VCaP (cell line): ENCODE measurements around the gene RIOK2.
"Not testable (repeated sequence)": the region's sequence is repeated elsewhere in the genome, so short reads cannot be mapped to it uniquely, and the experiment has no call there.

Source experiments
- H3K27ac ChIP-seq: fragments of 450-650 bp; 2 replicates; pipeline ENCODE4 v1.5.1; 2017
- TF ChIP-seq, protein P1 (sequence below): fragments of 450-650 bp; conservative IDR thresholded peaks from 2 replicates; pipeline ENCODE4 v1.5.1; 2017; ENCODE audit warnings: mild to moderate bottlenecking, moderate library complexity

Gene RIOK2

DNA sequence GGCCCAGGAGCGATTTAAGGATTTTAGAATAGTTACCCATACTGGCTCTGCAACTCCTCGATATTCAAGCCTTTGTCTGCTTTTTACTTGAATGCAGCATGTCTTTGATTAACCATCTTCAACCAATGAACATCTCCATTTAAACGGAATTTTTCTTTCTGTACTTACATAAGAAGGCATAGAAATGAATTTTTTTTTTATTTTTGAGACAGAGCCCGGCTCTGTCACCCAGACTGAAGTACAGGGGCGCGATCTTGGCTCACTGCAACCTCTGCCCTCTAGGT, 825 bp upstream of the RIOK2 start:
- TF ChIP-seq, protein P1, sequence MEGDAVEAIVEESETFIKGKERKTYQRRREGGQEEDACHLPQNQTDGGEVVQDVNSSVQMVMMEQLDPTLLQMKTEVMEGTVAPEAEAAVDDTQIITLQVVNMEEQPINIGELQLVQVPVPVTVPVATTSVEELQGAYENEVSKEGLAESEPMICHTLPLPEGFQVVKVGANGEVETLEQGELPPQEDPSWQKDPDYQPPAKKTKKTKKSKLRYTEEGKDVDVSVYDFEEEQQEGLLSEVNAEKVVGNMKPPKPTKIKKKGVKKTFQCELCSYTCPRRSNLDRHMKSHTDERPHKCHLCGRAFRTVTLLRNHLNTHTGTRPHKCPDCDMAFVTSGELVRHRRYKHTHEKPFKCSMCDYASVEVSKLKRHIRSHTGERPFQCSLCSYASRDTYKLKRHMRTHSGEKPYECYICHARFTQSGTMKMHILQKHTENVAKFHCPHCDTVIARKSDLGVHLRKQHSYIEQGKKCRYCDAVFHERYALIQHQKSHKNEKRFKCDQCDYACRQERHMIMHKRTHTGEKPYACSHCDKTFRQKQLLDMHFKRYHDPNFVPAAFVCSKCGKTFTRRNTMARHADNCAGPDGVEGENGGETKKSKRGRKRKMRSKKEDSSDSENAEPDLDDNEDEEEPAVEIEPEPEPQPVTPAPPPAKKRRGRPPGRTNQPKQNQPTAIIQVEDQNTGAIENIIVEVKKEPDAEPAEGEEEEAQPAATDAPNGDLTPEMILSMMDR: no peak
- H3K27ac ChIP-seq: peak overlapping the region; percentile 98

DNA sequence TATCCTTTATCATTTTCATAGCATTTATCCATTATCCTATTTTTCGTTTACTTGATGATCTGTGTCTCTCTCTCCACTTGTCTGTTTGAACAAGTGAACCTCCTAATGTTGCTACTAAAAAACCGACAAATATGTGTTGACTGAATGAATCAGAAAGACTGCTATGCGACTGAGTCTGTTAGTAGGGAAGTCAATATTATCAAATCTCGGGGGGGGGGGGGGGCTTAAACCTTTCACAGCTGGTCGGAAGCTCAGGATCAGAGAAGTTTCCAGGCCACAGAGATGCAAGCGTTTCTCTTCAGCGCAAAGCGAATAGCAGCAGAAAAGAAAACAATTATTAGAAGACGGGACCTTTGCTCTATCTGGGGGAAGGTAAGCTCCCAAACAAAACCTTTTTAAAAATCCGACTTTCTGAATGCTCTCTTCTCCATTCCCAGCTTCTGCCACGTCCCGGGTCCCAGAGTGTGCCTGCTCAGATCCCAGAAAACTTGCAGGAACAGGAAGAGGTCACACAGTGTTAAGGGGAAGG, 412 bp downstream of the RIOK2 start:
- TF ChIP-seq, protein P1: no peak
- H3K27ac ChIP-seq: peak overlapping the region; percentile 98

DNA sequence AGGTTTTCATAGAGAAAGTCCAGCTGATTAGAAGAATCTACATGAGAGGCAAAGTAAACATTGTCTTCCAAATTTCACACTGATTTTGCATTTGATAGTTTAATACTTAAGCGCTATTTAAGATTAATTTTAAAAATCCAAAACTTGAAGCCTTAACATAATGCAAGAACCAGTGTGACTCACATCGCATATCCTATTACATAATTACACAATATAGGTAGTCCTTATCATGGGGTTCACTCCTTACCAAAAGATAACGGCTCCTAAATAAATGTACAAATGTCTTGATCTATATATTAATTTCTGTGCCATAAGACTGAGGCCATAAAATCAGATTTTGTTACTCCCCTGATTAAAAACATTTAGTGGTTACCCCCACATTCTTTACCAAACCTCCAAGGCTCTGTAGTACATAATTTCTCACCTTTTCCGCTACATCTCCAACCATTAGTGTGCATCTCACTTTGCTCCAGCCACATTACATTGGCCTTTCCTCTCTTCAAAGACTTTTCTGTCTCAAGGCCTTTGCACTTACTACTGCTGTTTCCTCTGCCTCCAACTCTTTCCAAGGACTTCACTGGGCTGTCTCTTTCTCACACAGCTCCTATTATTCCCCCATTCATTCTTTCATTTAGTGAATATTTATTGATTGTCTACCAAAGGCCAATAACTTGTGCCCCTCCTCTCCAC, 1.0 kb downstream of the RIOK2 start:
- TF ChIP-seq, protein P1: no peak
- peak overlapping the region; percentile 98 for H3K27ac ChIP-seq

DNA sequence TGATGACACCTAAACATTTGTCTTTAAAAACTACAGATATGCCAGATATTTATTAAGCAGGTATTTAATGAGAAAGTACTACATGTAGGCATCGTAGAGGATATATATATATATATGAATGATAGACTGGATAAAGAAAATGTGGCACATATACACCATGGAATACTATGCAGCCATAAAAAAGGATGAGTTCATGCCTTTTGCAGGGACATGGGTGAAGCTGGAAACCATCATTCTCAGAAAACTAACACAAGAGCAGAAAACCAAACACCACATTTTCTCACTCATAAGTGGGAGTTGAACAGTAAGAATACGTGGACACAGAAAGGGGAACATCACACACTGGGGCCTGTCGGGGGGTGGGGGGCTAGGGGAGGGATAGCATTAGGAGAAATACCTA, 3.6 kb downstream of the RIOK2 start:
- not testable (repeated sequence) for H3K27ac ChIP-seq

DNA sequence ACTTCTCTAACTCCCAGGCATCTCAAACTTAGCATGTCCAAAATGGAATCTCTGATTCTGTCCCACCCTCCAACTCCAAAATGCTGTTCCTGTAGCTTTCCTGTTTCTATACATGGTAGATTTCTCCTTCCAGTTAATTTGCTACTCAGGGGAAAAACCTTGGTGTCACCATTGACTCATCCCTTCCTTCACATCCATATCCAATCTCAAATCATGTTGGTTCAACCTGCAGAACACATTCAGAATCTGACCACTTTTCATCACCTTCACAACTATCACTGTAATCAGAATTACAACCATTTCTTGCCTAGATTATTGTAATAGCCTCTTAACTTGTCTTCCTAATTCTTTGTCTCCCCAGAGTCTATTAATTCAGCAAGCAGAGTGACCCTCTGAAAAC, 10.8 kb downstream of the RIOK2 start:
- TF ChIP-seq, protein P1: no peak
- H3K27ac ChIP-seq: no peak overlapping the region

DNA sequence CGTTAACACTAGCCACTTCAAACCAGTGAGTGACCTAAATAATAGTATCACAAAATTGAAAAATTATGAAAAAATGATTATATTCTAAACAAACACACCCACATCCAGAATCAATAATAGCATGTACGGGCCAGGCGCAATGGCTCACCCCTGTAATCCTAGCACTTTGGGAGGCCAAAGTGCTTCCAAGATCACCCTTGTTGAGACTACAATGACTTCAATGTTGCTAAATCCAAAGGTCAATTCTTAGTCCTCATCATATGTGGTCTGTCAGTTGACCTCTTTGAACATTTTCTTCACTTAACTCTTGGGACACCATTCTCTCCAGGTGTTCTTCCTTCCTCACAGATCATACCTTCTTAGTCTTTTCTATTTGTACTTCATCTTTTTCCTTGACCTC, 11.3 kb downstream of the RIOK2 start:
- TF ChIP-seq, protein P1: no peak
- H3K27ac ChIP-seq: no peak overlapping the region

DNA sequence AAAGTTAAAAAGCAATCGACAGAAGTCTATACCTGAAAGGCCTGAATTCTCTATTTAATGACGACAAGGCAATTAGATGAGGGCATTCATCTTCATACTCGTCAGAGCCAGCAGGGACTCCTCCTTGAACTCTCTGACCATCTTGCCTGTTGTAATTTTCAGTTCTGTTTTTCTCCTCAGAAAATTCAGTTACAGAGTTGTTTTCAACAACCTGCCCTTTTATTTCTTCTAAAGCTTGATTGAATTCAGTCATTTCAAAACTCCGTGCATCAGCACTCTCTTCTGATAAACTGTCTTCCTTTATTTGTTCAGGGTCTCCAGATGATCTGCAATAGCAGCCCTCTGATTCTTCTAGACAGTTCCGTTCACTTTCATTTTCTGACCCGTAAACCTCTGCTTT, 15.6 kb downstream of the RIOK2 start:
- no peak overlapping the region for H3K27ac ChIP-seq
- TF ChIP-seq, protein P1: no peak

DNA sequence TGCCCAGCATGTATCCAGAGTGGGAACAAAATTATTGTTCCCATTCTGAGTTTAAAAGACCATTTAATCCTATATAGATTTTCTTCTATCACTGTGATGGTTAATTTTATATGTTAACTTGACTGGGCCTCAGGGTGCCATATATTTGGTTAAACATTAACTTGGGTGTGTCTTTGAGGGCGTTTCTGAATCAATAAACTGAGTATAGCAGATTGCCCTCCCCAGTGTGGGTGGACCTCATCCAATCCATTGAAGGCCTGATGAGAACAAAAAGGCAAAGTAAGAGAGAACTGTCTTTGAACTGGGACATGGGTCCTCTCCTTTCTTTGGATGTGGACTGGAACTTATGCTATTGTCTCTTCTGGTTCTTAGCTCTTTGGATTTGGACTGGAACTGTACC, 17.3 kb downstream of the RIOK2 start:
- H3K27ac ChIP-seq: no peak overlapping the region
- TF ChIP-seq, protein P1: no peak
